Calu3 (cell line): ENCODE data around the gene TCTN3. TPM values are rescaled to one million over a fixed set of nuclear protein-coding genes. Genes with fewer than 3 reads are reported as not detected.

Experiments
- BruUV-seq: library from RNA; stranded (reverse); fragments of 400-500 nt; replicated peaks from 2 replicates; lab custom pipeline; 2021; lab: Mats Ljungman, UMichigan
- CTCF ChIA-PET: fragments of 300-600 bp; sonication (Branson Sonifier 250); formaldehyde crosslinking; loops from one replicate; lab custom pipeline; 2022; ENCODE audit warnings: antibody characterized with exemption; lab: Charles Lee
- DNase-seq: peaks from one replicate; pipeline ENCODE4 v3.0.0; 2022
- H3K27ac Mint-ChIP-seq: one replicate; pipeline ENCODE4 v1.8.0; 2022; ENCODE audit warnings: mixed read lengths; ENCODE audit not compliant: unreplicated experiment
- H3K27me3 Mint-ChIP-seq: one replicate; pipeline ENCODE4 v1.8.0; 2022; ENCODE audit warnings: mixed read lengths; ENCODE audit not compliant: unreplicated experiment
- H3K36me3 Mint-ChIP-seq: one replicate; pipeline ENCODE4 v1.8.0; 2022; ENCODE audit warnings: mild to moderate bottlenecking, moderate library complexity, mixed read lengths; ENCODE audit not compliant: insufficient read depth, unreplicated experiment
- H3K4me1 Mint-ChIP-seq: one replicate; pipeline ENCODE4 v1.8.0; 2022; ENCODE audit warnings: mild to moderate bottlenecking, low read depth, mixed read lengths; ENCODE audit not compliant: unreplicated experiment
- H3K4me3 Mint-ChIP-seq: one replicate; pipeline ENCODE4 v1.8.0; 2022; ENCODE audit warnings: mild to moderate bottlenecking, low read depth, moderate library complexity, mixed read lengths; ENCODE audit not compliant: unreplicated experiment
- H3K9me3 Mint-ChIP-seq: one replicate; pipeline ENCODE4 v1.8.0; 2022; ENCODE audit warnings: low read depth, mixed read lengths; ENCODE audit not compliant: unreplicated experiment
- CTCF ChIP-seq: fragments of 200-600 bp; IDR thresholded peaks from one replicate; pipeline ENCODE4 v1.8.0; 2022; ENCODE audit warnings: antibody characterized with exemption; ENCODE audit not compliant: unreplicated experiment
- intact Hi-C: fragments of 100-400 bp; cut with micrococcal nuclease; formaldehyde crosslinking; loops from one replicate; pipeline ENCODE4 v1.10.0; 2022; ENCODE audit not compliant: unreplicated experiment
- total RNA-seq: library from RNA; stranded (reverse); gene quantifications from 2 replicates; pipeline ENCODE4 v1.2.3, GENCODE V29; 2022

The TCTN3 gene
- total RNA-seq, 1 experiment from 2014 or later = 23.5 TPM

- CTCF ChIA-PET = interaction anchor here (0.6 kb wide), 1 partner anchor 648 kb away, joined by 3 read pairs; no protein-coding TSS in a partner anchor
- TF ChIP-seq CTCF = no peak
- intact Hi-C loops = no loop called here
- Mint-ChIP-seq H3K4me3 (no peak overlapping the region), H3K36me3 (peaks cover 42% of the 10 kb centered on the region), H3K27ac (no peak overlapping the region), H3K9me3 (peaks cover 2% of the 10 kb centered on the region), H3K4me1 (no peaks in the 10 kb centered on the region), H3K27me3 (no peaks in the 10 kb centered on the region)
- BruUV-seq = no TSS peak
- DNase-seq = no peak
Measured at GRCh38 chr10:95653895-95654294, 39.8 kb downstream of the TCTN3 start.

GRCh38 chr10:95651346-95652060, 42.2 kb downstream of the TCTN3 start:
- H3K36me3 Mint-ChIP-seq = peaks cover 44% of the 10 kb centered on the region
- no TSS peak for BruUV-seq
- H3K4me3 Mint-ChIP-seq = no peak overlapping the region
- no peak for DNase-seq
- H3K9me3 Mint-ChIP-seq = peaks cover 2% of the 10 kb centered on the region
- intact Hi-C loops = no loop called here
- peaks cover 8% of the 10 kb centered on the region for H3K4me1 Mint-ChIP-seq
- CTCF ChIA-PET = no interaction called here
- no peak for TF ChIP-seq CTCF
- H3K27ac Mint-ChIP-seq = no peak overlapping the region
- no peaks in the 10 kb centered on the region for H3K27me3 Mint-ChIP-seq

GRCh38 chr10:95650232-95650631, 43.5 kb downstream of the TCTN3 start:
- no TSS peak for BruUV-seq
- no peak for DNase-seq
- Mint-ChIP-seq H3K36me3 (peaks cover 31% of the 10 kb centered on the region), H3K9me3 (peaks cover 2% of the 10 kb centered on the region), H3K4me1 (peaks cover 15% of the 10 kb centered on the region), H3K27me3 (no peaks in the 10 kb centered on the region), H3K27ac (no peak overlapping the region), H3K4me3 (no peak overlapping the region)
- intact Hi-C loops = no loop called here
- CTCF ChIA-PET = no interaction called here
- no peak for TF ChIP-seq CTCF

- DNase-seq = no peak
- intact Hi-C loops = no loop called here
- no peak for TF ChIP-seq CTCF
- no peaks in the 10 kb centered on the region for H3K27me3 Mint-ChIP-seq
- CTCF ChIA-PET = no interaction called here
- peaks cover 15% of the 10 kb centered on the region for H3K4me1 Mint-ChIP-seq
- no peak overlapping the region for H3K27ac Mint-ChIP-seq
- H3K36me3 Mint-ChIP-seq = peaks cover 24% of the 10 kb centered on the region
- peaks cover 2% of the 10 kb centered on the region for H3K9me3 Mint-ChIP-seq
- no TSS peak for BruUV-seq
- H3K4me3 Mint-ChIP-seq = no peak overlapping the region
Measured at GRCh38 chr10:95648138-95648537, 45.6 kb downstream of the TCTN3 start.
